IPS-20b (cell line): ENCODE results near the gene CD300A.
"Not testable (repeated sequence)": the region's sequence is repeated elsewhere in the genome, so short reads cannot be mapped to it uniquely, and the experiment has no call there.

ENCODE experiments used
- H3K27ac ChIP-seq: one replicate; pipeline ENCODE4 v1.5.1; 2013; ENCODE audit warnings: low read length
- H3K27me3 ChIP-seq: 2 replicates; pipeline ENCODE4 v1.6.1; 2013; ENCODE audit warnings: mild to moderate bottlenecking, low read length, inconsistent platforms; ENCODE audit not compliant: insufficient read depth
- H3K36me3 ChIP-seq: 2 replicates; pipeline ENCODE4 v1.6.1; 2013; ENCODE audit warnings: low read depth, mild to moderate bottlenecking, inconsistent platforms, low read length, moderate library complexity; ENCODE audit not compliant: insufficient read depth
- H3K4me1 ChIP-seq: 2 replicates; pipeline ENCODE4 v1.6.1; 2013; ENCODE audit warnings: mild to moderate bottlenecking, control low read depth, inconsistent platforms, low read length, moderate library complexity; ENCODE audit not compliant: insufficient read depth
- H3K4me3 ChIP-seq: 2 replicates; pipeline ENCODE4 v1.5.1; 2013; ENCODE audit warnings: mild to moderate bottlenecking, low read length, inconsistent platforms
- H3K9ac ChIP-seq: 2 replicates; pipeline ENCODE4 v1.6.1; 2013; ENCODE audit warnings: low read depth, mild to moderate bottlenecking, inconsistent platforms, low read length, moderate library complexity
- H3K9me3 ChIP-seq: 2 replicates; pipeline ENCODE4 v1.6.1; 2013; ENCODE audit warnings: mild to moderate bottlenecking, low read depth, low read length, inconsistent platforms; ENCODE audit not compliant: insufficient read depth

Gene CD300A

DNA sequence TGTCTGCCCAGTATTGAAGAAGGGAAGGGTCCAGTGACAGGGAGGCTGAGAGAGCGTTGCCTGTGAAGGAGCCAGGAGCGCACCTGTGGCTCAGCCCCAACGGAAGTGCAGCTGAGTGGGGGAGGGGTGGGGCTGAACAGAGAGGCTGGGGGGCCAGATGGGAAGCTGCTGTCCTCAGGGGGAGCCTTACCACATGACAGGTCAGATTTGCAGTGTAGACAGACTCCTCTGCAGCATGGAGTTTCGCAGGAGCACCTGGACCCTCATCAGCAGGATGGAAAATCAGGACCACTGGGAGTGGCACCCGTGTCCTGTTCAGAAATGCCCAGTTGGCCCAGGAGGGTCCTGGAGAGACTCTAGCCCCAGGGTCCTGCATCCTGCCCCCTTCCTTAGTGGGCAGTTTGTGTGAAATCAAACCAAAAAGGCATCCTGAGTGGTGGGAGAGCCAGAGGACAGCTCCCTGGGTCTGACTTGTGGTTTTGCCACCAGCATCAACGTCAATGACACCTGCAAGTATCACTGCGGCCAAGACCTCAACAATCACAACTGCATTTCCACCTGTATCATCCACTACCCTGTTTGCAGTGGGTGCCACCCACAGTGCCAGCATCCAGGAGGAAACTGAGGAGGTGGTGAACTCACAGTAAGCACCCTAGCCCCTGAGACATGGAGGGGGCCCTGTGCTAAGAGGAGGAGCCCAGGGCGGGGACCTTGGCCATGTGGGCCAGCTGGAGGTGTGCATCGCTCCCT, 7.8 kb downstream of the CD300A start:
- H3K4me1 ChIP-seq, result no peaks in the 10 kb centered on the region
- H3K27ac ChIP-seq, result no peak overlapping the region
- no peak overlapping the region for H3K4me3 ChIP-seq
- H3K9me3 ChIP-seq, result peaks cover 10% of the 10 kb centered on the region
- no peak overlapping the region for H3K9ac ChIP-seq
- H3K27me3 ChIP-seq, result no peaks in the 10 kb centered on the region; the same call in 1 of the 2 replicates
- no peaks in the 10 kb centered on the region for H3K36me3 ChIP-seq

DNA sequence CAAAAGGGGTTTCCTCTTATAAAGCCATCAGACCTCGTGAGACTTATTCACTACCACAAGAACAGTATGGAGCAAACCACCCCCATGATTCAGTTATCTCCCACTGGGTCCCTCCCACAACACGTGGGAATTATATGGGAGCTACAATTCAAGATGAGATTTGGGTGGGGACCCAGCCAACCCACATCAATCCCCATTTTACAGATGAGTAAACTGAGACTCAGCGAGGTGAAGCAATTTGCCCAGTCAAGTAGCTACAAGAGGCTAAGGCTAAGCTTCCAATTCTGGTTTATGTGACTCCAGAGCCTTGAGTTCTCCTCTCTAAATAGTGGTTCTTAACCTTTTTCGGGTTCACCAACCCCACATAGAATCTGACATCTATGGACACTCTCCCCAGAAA, 8.8 kb downstream of the CD300A start:
- no peaks in the 10 kb centered on the region for H3K36me3 ChIP-seq
- H3K27me3 ChIP-seq, result no peaks in the 10 kb centered on the region; the same call in 1 of the 2 replicates
- H3K4me1 ChIP-seq, result no peaks in the 10 kb centered on the region
- H3K27ac ChIP-seq, result no peak overlapping the region
- no peak overlapping the region for H3K9ac ChIP-seq
- no peak overlapping the region for H3K4me3 ChIP-seq
- peaks cover 10% of the 10 kb centered on the region for H3K9me3 ChIP-seq

DNA sequence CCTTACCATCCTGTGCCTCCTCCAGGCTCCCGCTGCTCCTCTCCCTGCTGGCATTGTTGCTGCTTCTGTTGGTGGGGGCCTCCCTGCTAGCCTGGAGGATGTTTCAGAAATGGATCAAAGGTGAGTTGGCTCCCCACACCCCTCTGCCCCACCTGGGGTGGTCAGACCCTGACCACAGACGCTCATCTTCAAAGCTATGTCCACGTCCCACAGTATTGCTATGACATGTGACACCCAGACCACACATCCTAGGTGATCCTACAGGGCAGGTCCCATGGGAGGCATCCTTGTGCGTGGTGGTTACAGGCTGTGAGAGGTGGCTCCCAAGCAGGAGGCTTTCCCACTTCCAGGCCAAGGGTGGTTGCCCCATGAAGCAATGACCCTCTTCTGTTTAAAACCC, 11.0 kb downstream of the CD300A start:
- Histone ChIP-seq H3K36me3 (no peaks in the 10 kb centered on the region), H3K9ac (no peak overlapping the region), H3K4me3 (no peak overlapping the region), H3K4me1 (no peaks in the 10 kb centered on the region), H3K27ac (no peak overlapping the region), H3K9me3 (peaks cover 10% of the 10 kb centered on the region), H3K27me3 (no peaks in the 10 kb centered on the region; the same call in 1 of the 2 replicates)

GRCh38 chr17:74478420-74479100, 12.1 kb downstream of the CD300A start:
- Histone ChIP-seq H3K9ac (no peak overlapping the region), H3K27ac (no peak overlapping the region), H3K36me3 (no peaks in the 10 kb centered on the region), H3K4me3 (no peak overlapping the region), H3K9me3 (peaks cover 10% of the 10 kb centered on the region), H3K4me1 (no peaks in the 10 kb centered on the region), H3K27me3 (no peaks in the 10 kb centered on the region; the same call in 1 of the 2 replicates)

- peaks cover 9% of the 10 kb centered on the region for H3K9me3 ChIP-seq
- no peaks in the 10 kb centered on the region for H3K36me3 ChIP-seq
- no peak overlapping the region for H3K9ac ChIP-seq
- no peaks in the 10 kb centered on the region for H3K27me3 ChIP-seq
- H3K4me1 ChIP-seq, result no peaks in the 10 kb centered on the region
- H3K4me3 ChIP-seq, result no peak overlapping the region
- H3K27ac ChIP-seq, result no peak overlapping the region
Observed at GRCh38 chr17:74480290-74480689, 13.9 kb downstream of the CD300A start.

DNA sequence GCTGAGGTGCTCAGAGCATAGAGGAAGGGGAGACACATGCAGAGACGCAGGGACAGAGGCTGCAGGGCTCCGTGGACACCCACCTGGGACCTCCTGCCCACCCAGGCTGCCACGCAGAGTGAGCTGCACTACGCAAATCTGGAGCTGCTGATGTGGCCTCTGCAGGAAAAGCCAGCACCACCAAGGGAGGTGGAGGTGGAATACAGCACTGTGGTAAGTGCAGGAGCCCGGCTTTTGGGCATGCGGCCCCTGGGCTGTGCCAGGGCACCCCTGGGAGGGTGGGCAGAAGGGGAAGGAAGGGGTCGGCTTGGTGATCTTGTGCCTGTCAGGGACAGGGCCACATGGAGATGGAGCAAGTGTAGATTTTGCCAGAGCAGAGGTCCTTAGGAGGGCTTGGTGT, 15.2 kb downstream of the CD300A start:
- Histone ChIP-seq H3K9ac (no peak overlapping the region), H3K9me3 (no peaks in the 10 kb centered on the region), H3K36me3 (no peaks in the 10 kb centered on the region), H3K4me3 (no peak overlapping the region), H3K27ac (no peak overlapping the region), H3K27me3 (no peaks in the 10 kb centered on the region), H3K4me1 (no peaks in the 10 kb centered on the region)

GRCh38 chr17:74484066-74484465, 17.6 kb downstream of the CD300A start:
- Histone ChIP-seq H3K36me3 (no peaks in the 10 kb centered on the region), H3K4me3 (no peak overlapping the region), H3K4me1 (no peaks in the 10 kb centered on the region), H3K9me3 (no peaks in the 10 kb centered on the region), H3K9ac (no peak overlapping the region), H3K27me3 (no peaks in the 10 kb centered on the region), H3K27ac (no peak overlapping the region)

DNA sequence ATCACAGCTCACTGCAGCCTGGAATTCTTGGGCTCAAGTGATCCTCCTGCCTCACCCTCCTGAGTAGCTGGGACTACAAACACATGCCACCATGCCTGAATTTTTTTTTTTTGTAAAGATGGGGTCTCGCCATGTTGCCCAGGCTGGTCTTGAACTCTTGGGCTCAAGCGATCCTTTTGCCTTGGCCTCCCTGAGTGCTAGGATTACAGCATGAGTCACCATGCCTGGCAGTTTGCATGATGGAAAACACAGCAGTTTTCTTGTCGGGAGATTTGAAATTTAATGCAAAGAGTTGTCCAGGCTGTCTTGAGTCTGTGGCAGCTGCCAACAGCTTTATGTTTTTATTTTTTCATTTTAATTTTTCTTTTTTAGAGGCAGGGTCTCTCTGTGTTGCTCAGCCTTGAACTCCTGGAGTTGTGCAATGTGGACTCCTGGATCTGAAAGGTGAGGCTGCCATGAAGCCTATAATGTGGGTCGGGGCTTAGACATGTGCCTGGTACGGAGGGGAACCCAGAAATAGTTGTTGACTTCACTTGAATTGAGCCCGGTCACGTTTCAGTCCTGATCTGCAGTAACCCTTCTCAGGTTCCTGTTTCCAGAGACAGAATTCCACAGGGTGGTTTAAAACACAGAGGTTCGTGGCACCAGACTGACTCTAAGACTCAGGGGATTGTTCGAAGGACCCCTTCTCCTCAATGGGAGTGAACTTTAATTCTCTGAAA, 18.7 kb downstream of the CD300A start:
- Histone ChIP-seq H3K4me1 (no peaks in the 10 kb centered on the region), H3K4me3 (no peak overlapping the region), H3K27ac (no peak overlapping the region), H3K36me3 (no peaks in the 10 kb centered on the region), H3K9ac (no peak overlapping the region), H3K9me3 (no peaks in the 10 kb centered on the region), H3K27me3 (no peaks in the 10 kb centered on the region)

DNA sequence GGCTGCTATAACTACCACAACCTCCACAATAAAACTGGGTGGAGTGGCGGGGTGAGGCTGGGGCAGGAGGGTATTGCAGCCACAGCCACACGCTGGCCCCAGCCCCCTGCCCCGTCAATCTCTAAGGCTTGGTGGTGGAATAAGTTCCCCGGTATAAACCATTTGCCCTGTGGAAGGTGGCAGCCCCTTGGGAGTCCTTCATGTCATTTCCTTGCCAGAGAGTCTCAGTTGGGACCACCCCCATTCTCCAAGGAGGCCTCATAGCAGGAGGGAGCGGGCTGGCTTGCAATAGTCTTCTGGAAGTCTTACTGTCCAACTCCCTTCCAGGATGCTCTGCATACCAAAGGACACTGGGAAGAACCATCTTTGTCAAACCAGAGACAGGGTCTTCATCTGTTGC, 19.4 kb downstream of the CD300A start:
- Histone ChIP-seq H3K36me3 (no peaks in the 10 kb centered on the region), H3K9ac (no peak overlapping the region), H3K4me3 (no peak overlapping the region), H3K9me3 (no peaks in the 10 kb centered on the region), H3K4me1 (no peaks in the 10 kb centered on the region), H3K27me3 (no peaks in the 10 kb centered on the region), H3K27ac (no peak overlapping the region)

DNA sequence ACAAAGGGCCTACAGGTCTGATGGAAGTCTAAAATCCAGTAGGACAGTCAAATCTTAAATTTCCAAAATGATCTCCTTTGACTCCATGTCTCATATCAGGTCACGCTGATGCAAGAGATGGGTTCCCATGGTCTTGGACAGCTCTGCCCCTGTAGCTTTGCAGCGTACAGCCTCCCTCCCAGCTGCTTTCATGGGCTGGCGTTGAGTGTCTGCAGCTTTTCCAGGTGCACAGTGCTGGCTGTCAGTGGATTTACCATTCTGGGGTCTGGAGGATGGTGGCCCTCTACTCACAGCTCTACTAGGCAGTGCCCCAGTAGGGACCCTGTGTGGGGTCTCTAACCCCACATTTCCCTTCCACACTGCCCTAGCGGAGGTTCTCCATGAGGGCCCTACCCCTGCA, 21.8 kb downstream of the CD300A start:
- H3K27me3 ChIP-seq, H3K4me1 ChIP-seq, H3K27ac ChIP-seq, H3K9me3 ChIP-seq, H3K4me3 ChIP-seq, H3K9ac ChIP-seq, H3K36me3 ChIP-seq: not testable (repeated sequence)

DNA sequence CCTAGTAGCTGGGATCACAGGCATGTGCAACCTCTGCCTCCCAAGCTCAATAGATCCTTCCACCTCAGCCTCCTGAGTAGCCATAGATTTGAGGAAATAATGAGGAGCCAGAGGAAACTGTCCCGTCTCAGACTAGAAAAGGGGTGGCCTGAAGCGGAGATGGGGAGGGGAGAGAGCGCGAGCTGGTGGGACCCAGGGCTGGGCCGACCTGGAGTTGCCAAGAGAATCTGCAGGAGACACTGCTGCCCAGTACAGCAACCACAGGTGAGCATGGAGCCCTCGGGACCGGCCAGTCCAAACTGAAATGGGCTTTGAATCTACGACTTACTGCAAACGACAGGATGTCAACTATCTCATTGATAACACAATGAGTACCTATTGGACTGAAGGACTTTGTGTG, 24.3 kb downstream of the CD300A start:
- H3K27me3 ChIP-seq, result no peaks in the 10 kb centered on the region

GRCh38 chr17:74491626-74492025, 25.2 kb downstream of the CD300A start:
- Histone ChIP-seq H3K27ac (no peak overlapping the region), H3K27me3 (no peaks in the 10 kb centered on the region), H3K4me1 (no peaks in the 10 kb centered on the region), H3K9me3 (no peaks in the 10 kb centered on the region), H3K36me3 (no peaks in the 10 kb centered on the region), H3K9ac (no peak overlapping the region), H3K4me3 (no peak overlapping the region)

More for the DNA sequence above, 24.3 kb downstream of the CD300A start:
- Histone ChIP-seq H3K36me3 (no peaks in the 10 kb centered on the region), H3K4me3 (no peak overlapping the region), H3K9me3 (no peaks in the 10 kb centered on the region), H3K4me1 (no peaks in the 10 kb centered on the region), H3K27ac (no peak overlapping the region), H3K9ac (no peak overlapping the region)
